Endometrial microvascular endothelial cells (primary cell): ENCODE data around the gene CCDC74B. TPM values are rescaled to one million over a fixed set of nuclear protein-coding genes. Genes with fewer than 3 reads are reported as not detected.
"Not testable (repeated sequence)": the region's sequence is repeated elsewhere in the genome, so short reads cannot be mapped to it uniquely, and the experiment has no call there.

Experiments used
- in situ Hi-C: cut with HindIII; loops from 2 replicates; pipeline ENCODE4 v1.10.0; 2017; ENCODE audit warnings: low sequenced_read_pairs, low pct_unique_long_range_greater_than_20kb; ENCODE audit errors: inconsistent ontology term
- total RNA-seq: library from RNA; depleted of rRNA; stranded (reverse); fragments of >200 nt; gene quantifications from one replicate; pipeline ENCODE4 v1.2.3, GENCODE V29; 2015; ENCODE audit errors: inconsistent ontology term

Gene CCDC74B
- total RNA-seq, 1 donor from 2014 or later = 0.19 TPM

DNA sequence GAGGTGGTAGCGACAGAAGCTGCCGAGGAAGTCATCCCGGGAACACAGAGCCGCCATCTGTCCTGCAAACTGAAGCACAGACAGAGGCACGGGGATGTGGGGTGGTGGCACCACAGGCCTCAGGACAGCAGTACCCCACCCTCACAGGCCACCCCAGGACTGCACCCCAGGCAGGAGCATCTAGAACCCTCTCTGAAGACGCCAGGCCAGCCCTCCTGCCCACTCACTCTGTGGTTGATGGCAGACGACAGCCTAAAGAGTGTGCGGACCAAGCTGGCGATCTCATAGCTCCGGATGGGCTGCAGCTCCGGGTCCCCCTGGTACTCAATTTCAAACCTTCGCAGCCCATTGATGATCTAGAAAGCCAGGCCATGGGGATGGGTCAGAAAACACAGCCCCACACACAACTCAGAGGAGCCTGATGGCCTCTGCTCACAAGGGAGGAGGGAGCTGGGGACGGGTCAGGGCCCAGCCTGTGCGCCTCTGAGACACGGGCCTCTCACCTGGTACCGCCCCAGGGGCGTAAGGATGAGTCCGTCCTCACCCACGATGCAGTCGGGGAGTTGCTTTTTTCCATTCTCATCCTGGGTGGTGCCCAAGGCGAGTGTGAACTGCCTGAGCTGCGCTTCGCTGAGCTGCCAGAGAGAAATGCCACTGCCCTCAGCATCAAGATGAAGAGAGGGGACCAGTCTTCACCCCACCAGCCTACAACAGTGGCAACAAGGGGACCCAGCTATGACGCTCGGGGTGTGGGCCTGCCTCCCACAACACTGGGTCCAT, 8.1 kb upstream of the CCDC74B start:
- in situ Hi-C loops = no loop called here

GRCh38 chr2:130152136-130152815, 7.4 kb upstream of the CCDC74B start:
- in situ Hi-C loops = not testable (repeated sequence)

GRCh38 chr2:130151145-130151512, 6.2 kb upstream of the CCDC74B start:
- in situ Hi-C loops = not testable (repeated sequence)

DNA sequence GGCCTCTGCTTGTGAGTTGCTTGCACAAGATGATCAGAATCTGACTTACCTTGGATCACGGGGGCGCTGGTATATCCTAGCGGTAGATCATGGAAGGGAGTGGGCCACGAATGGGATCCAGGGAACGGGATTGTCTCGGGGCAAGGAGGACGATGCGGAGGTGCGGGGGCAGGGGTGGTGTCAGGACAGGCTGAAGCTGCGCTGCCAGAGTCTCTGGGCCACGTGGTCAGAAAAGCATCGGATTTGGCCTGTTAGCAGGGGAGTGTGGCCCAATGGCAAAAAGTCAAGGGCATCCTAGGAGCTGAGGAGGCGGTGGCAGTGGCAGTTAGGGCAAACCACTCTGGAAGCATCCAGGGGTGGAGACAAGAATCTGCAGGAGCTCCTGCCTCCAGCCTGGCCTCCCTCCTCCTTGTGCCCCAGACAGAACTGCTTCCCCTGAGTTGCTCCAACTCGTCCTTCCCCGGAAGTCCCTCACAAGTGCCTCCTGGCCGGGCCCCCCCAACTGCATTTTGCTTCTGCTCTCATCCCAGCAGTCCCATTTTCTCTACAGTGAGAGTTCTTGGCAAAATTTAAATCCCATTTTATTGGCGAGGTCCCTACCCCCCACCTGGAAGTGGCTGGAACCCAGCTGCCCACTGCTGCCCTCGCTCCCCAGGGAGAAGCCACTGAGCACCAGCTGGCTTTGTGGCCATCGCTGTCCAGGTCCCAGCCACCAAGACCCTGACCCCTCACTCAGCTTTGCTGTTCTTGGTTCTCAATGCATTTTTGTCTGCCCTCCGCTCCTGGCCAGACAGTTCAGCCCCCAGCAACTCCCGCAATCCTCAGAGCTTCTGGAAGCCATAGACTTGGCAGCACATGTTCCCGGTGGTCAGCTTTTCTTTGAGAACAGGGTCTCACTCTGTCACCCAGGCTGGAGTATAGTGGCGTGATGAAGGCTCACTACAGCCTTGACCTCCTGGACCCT, 5.6 kb upstream of the CCDC74B start:
- in situ Hi-C loops = no loop called here

- in situ Hi-C loops = not testable (repeated sequence)
Observed at GRCh38 chr2:130148515-130148914, 3.6 kb upstream of the CCDC74B start.

GRCh38 chr2:130143266-130144039, 1.5 kb downstream of the CCDC74B start:
- in situ Hi-C loops = not testable (repeated sequence)

- in situ Hi-C loops = not testable (repeated sequence)
Observed at GRCh38 chr2:130142396-130143265, 2.3 kb downstream of the CCDC74B start.

GRCh38 chr2:130141645-130142370, 3.1 kb downstream of the CCDC74B start:
- in situ Hi-C loops = not testable (repeated sequence)

DNA sequence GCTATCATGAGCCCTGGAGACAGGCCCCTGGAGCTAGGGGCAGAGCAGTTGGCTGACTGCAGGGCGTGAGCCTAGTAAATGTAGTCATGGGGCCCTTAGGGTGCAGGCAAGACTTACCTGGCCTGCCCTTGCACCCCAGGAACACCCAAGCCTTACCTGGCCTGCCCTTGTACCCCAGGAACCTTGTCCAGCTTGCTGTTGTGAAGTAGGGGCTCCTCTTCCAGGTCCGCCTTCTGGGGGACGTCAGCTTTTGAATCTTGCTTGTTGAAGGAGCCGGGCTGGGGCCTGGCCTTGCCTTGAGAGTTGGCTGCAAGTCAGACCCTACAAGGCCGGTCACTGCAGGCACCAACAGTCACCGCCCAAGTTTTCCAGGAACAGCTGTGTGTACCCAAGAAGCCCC, 3.9 kb downstream of the CCDC74B start:
- in situ Hi-C loops = not testable (repeated sequence)

GRCh38 chr2:130140516-130140915, 4.4 kb downstream of the CCDC74B start:
- in situ Hi-C loops = not testable (repeated sequence)

GRCh38 chr2:130139331-130140280, 5.3 kb downstream of the CCDC74B start:
- in situ Hi-C loops = not testable (repeated sequence)

DNA sequence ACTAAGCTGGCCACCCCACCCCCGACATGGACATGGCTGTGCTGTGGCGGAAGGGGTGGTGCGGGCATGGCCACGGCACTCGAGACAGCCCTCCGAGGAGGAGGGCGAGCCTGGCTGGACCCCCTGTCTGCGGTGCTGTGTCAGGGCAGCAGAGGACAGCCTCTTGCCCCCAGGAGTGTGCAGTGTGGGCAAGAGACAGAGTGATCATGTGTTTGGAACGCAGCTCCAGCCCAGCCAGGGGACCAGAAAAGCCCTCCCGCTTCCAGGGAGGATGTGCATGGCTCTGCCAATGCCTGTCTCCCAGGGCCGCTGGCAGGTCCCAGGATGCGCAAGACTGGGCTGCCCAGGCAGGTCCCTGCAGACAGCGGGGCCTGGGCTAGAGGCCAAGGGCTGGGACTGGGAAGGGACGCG, 6.1 kb downstream of the CCDC74B start:
- in situ Hi-C loops = not testable (repeated sequence)

GRCh38 chr2:130138326-130138725, 6.6 kb downstream of the CCDC74B start:
- in situ Hi-C loops = not testable (repeated sequence)

DNA sequence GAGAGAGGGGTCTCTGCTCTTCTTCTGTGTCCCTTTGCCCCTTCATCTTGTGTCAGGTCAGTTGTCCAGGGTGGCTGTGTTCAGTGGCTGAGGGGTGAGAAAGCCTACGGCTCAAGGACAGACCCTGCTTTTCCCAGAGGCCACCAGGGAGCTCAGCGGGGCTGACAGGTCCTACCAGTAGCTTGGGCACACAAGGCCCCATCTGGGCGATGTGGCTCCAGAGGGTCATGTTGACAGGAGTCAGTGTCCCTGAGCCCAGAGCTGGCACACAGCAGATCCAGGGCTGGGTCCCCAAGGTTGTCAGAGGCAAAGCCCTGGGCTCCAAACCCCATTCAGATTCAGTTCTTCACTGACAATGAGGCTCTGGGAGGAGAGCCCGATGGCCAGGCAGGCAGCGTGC, 7.8 kb downstream of the CCDC74B start:
- in situ Hi-C loops = not testable (repeated sequence)

- in situ Hi-C loops = not testable (repeated sequence)
Observed at GRCh38 chr2:130136546-130136945, 8.4 kb downstream of the CCDC74B start.
